HFFc6 (cell line): Measurements from ENCODE around the gene JSRP1. TPM values are rescaled to one million over a fixed set of nuclear protein-coding genes. Genes with fewer than 3 reads are reported as not detected.
A peak's percentile ranks its signal among the peaks of the same experiment; 100 is the strongest.

Experiments used
- DNase-seq: peaks from one replicate; pipeline ENCODE4 v3.0.0-alpha.2; 2018
- H3K27ac Mint-ChIP-seq: 2 replicates; pipeline ENCODE4 v1.8.0; 2020; ENCODE audit warnings: mild to moderate bottlenecking, mixed read lengths
- H3K27me3 Mint-ChIP-seq: 2 replicates; pipeline ENCODE4 v1.8.0; 2021; ENCODE audit warnings: mild to moderate bottlenecking, moderate library complexity, mixed read lengths; ENCODE audit not compliant: insufficient read depth
- H3K36me3 Mint-ChIP-seq: 2 replicates; pipeline ENCODE4 v1.8.0; 2021; ENCODE audit warnings: low read depth, mixed read lengths
- H3K4me1 Mint-ChIP-seq: 2 replicates; pipeline ENCODE4 v1.8.0; 2020; ENCODE audit warnings: low read depth, mixed read lengths
- H3K4me3 Mint-ChIP-seq: 2 replicates; pipeline ENCODE4 v1.8.0; 2020; ENCODE audit warnings: mild to moderate bottlenecking, moderate library complexity, mixed read lengths
- H3K9me3 Mint-ChIP-seq: 2 replicates; pipeline ENCODE4 v1.8.0; 2020; ENCODE audit warnings: mild to moderate bottlenecking, mixed read lengths
- total RNA-seq, 6 experiments: library from RNA; stranded (reverse); fragmentation: NEBNext Ultra II Directional; extraction: Animal tissue kit (Norgen Biotek cat#: 25700); gene quantifications; 2 replicates in 1 of 6; 3 replicates in 5 of 6; pipeline ENCODE4 v1.2.3, GENCODE V29; 2021
- TF ChIP-seq, protein P1 (sequence below): fragments of 200-600 bp; sonication (generic); IDR thresholded peaks from 2 replicates; pipeline ENCODE4 v1.5.0; 2021; ENCODE audit warnings: antibody characterized with exemption, mild to moderate bottlenecking

JSRP1 gene
- total RNA-seq, 6 experiments from 2014 or later = 0.27 to 0.99 (median 0.72) TPM

GRCh38 chr19:2233601-2234280 lies 22.5 kb downstream of the JSRP1 start:
- H3K36me3 Mint-ChIP-seq = peaks cover 35% of the 10 kb centered on the region
- peaks cover 14% of the 10 kb centered on the region for H3K27me3 Mint-ChIP-seq
- peak overlapping the region; percentile 82 for H3K27ac Mint-ChIP-seq
- peaks cover 15% of the 10 kb centered on the region for H3K9me3 Mint-ChIP-seq
- H3K4me3 Mint-ChIP-seq = peak overlapping the region; percentile 89
- peaks cover 28% of the 10 kb centered on the region for H3K4me1 Mint-ChIP-seq
- TF ChIP-seq, protein P1, sequence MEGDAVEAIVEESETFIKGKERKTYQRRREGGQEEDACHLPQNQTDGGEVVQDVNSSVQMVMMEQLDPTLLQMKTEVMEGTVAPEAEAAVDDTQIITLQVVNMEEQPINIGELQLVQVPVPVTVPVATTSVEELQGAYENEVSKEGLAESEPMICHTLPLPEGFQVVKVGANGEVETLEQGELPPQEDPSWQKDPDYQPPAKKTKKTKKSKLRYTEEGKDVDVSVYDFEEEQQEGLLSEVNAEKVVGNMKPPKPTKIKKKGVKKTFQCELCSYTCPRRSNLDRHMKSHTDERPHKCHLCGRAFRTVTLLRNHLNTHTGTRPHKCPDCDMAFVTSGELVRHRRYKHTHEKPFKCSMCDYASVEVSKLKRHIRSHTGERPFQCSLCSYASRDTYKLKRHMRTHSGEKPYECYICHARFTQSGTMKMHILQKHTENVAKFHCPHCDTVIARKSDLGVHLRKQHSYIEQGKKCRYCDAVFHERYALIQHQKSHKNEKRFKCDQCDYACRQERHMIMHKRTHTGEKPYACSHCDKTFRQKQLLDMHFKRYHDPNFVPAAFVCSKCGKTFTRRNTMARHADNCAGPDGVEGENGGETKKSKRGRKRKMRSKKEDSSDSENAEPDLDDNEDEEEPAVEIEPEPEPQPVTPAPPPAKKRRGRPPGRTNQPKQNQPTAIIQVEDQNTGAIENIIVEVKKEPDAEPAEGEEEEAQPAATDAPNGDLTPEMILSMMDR = no peak
- no peak for DNase-seq

GRCh38 chr19:2232286-2233151 lies 23.7 kb downstream of the JSRP1 start:
- Mint-ChIP-seq H3K36me3 (peaks cover 24% of the 10 kb centered on the region), H3K9me3 (peaks cover 13% of the 10 kb centered on the region), H3K4me1 (peaks cover 16% of the 10 kb centered on the region; the same call in 1 of the 2 replicates), H3K27ac (0 out of 2 replicates have a peak overlapping the region, but pooled peaks have one; percentile 7), H3K4me3 (peak overlapping the region; percentile 20; the same call in 1 of the 2 replicates), H3K27me3 (peaks cover 14% of the 10 kb centered on the region)
- TF ChIP-seq, protein P1 = no peak
- no peak for DNase-seq

DNA sequence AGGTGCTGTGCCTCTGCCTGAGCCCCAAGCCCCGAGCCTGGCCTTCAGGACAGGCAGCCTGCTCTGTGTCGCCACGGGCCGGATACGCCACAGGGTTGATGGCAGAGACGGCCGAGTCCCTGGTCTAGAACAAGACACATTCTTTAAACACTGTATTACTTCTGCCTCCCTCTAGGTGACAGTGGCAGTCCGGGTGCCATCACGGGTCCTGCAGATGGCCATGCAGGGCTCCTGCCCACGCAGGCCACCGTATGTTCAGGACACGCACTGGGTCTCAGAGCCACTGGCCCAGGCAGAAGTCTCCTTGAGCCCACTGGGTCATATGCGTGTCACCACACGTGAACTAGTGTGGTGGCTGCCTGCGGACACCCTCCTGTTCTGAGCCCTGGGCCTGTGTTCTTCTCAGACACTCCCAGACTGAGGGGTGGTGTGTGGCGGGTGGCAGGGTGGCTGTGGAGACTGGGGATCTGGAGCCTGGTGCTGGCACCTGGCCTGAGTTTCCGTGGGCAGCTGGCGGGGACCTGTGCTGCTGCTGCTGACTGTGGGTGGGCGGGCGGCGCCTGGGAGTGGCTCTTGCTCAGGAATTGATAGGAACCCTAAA lies 24.5 kb downstream of the JSRP1 start:
- peaks cover 15% of the 10 kb centered on the region; the same call in 1 of the 2 replicates for H3K4me1 Mint-ChIP-seq
- no peak for DNase-seq
- peak overlapping the region; percentile 48; the same call in 1 of the 2 replicates for H3K27ac Mint-ChIP-seq
- H3K36me3 Mint-ChIP-seq = peaks cover 19% of the 10 kb centered on the region
- H3K4me3 Mint-ChIP-seq = no peak overlapping the region
- TF ChIP-seq, protein P1 = peak; percentile 51
- H3K9me3 Mint-ChIP-seq = peaks cover 6% of the 10 kb centered on the region
- peaks cover 15% of the 10 kb centered on the region for H3K27me3 Mint-ChIP-seq

GRCh38 chr19:2230807-2231533 lies 25.2 kb downstream of the JSRP1 start:
- Mint-ChIP-seq H3K27ac (peak overlapping the region; percentile 48; the same call in 1 of the 2 replicates), H3K27me3 (peaks cover 11% of the 10 kb centered on the region), H3K36me3 (peaks cover 16% of the 10 kb centered on the region), H3K4me1 (peaks cover 15% of the 10 kb centered on the region; the same call in 1 of the 2 replicates), H3K9me3 (no peaks in the 10 kb centered on the region), H3K4me3 (no peak overlapping the region)
- no peak for DNase-seq
- TF ChIP-seq, protein P1 = no peak

DNA sequence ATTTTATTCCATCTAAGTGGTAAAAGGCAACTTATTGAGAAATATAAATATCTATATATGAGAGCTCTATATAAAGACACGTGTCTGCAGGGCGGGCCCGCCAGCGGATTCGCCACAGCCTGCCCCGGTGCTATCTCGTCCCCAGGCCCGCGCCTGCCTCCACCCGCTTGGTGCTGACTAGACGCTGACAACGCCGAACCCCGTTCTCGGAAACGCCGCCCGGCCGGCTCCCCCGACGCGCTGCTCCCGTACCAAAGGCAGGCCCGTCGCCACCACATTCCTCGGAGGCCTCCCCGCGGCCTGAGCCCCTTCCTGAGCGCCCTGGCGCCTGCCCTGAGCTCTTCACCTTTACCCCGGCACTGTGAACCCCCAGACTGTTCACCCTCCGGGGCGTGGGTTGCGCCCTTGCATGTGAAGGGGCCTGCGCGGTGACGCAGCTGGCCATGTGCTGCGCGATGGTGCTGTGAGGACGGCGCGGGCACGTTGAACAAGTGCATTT lies 26.1 kb downstream of the JSRP1 start:
- Mint-ChIP-seq H3K9me3 (no peaks in the 10 kb centered on the region), H3K36me3 (peaks cover 12% of the 10 kb centered on the region), H3K4me1 (peaks cover 12% of the 10 kb centered on the region; the same call in 1 of the 2 replicates), H3K27ac (no peak overlapping the region), H3K27me3 (peaks cover 11% of the 10 kb centered on the region), H3K4me3 (no peak overlapping the region)
- DNase-seq = no peak
- TF ChIP-seq, protein P1 = no peak
